ENCODE measurements around the gene KRTAP5-10.

The KRTAP5-10 gene

DNA sequence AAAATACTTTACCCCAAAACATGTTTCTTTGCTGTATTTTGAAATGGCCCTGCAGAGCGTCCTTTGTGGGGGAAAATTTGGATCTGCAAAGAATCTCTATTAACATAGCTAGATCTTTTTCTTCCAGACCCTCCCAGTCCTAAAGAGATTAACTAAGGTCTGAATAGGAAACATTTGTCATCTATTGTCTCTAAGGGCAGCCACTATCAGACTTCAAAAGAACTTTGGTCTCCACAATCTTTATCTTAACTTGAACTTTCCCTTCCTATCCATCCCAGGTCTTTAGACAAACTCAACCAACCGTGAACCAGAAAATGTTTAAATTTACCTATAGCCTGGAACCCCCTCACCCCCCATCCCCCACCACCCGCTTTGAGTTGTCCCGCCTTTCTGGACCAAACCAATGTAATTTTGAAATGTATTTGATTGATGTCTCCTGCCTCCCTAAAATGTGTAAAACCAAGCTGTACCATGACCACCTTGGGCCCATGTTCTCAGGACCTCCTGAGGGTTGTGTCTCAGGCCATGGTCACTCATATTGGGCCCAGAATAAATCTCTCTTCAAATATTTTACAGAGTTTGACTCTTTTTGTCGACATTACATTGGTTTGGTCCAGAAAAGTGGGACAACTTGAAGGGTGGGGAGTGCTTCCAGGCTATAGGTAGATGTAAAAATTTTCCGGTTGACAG is 20.7 kb upstream of the KRTAP5-10 start:
- Histone ChIP-seq H3K27ac (ENCODE audit: low read depth, low read length) (no peak overlapping the region), H2BK5ac (ENCODE audit: low read depth, low read length, poor library complexity) (no peak overlapping the region), H2BK12ac (ENCODE audit: low read length) (no peak overlapping the region), H3K27me3 (ENCODE audit: insufficient read depth, low read length) (no peaks in the 10 kb centered on the region), H3K9me3 (ENCODE audit: insufficient read depth, low read depth, low read length) (peaks cover 4% of the 10 kb centered on the region), H3K36me3 (ENCODE audit: control insufficient read depth in 1 of 2, insufficient read depth in 2 of 2, low read length in 2 of 2) (no peaks in the 10 kb centered on the region), H3K14ac (ENCODE audit: low read length) (no peak overlapping the region), H3K4me3 (ENCODE audit: low read depth, low read length) (no peak overlapping the region), H3K4me2 (ENCODE audit: low read length) (no peak overlapping the region), H3K4ac (ENCODE audit: low read depth, low read length) (no peak overlapping the region), H3K9ac (ENCODE audit: low read length) (no peak overlapping the region), H4K91ac (ENCODE audit: low read depth, low read length) (no peak overlapping the region), H4K12ac (ENCODE audit: low read depth, low read length) (no peak overlapping the region), H3K79me2 (ENCODE audit: control insufficient read depth, insufficient read depth, low read length, poor library complexity) (no peaks in the 10 kb centered on the region), H3K18ac (ENCODE audit: low read length) (no peak overlapping the region), H3K4me1 (ENCODE audit: control insufficient read depth in 1 of 2, insufficient read depth in 2 of 2, low read length in 2 of 2) (no peaks in the 10 kb centered on the region), H2AK5ac (ENCODE audit: low read length) (no peak overlapping the region), H4K8ac (ENCODE audit: low read depth, low read length) (no peak overlapping the region), H2BK120ac (ENCODE audit: insufficient read depth, low read length, poor library complexity) (no peak overlapping the region), H2AFZ (ENCODE audit: insufficient read depth, low read length, poor library complexity) (no peak overlapping the region), H3K23ac (ENCODE audit: low read length) (no peak overlapping the region), H3K79me1 (ENCODE audit: low read length) (no peaks in the 10 kb centered on the region)
- no peak for DNase-seq
- no CpG with 5 or more reads among the region's 6 CpGs for WGBS (ENCODE audit: extremely low coverage, insufficient coverage, insufficient read length)

DNA sequence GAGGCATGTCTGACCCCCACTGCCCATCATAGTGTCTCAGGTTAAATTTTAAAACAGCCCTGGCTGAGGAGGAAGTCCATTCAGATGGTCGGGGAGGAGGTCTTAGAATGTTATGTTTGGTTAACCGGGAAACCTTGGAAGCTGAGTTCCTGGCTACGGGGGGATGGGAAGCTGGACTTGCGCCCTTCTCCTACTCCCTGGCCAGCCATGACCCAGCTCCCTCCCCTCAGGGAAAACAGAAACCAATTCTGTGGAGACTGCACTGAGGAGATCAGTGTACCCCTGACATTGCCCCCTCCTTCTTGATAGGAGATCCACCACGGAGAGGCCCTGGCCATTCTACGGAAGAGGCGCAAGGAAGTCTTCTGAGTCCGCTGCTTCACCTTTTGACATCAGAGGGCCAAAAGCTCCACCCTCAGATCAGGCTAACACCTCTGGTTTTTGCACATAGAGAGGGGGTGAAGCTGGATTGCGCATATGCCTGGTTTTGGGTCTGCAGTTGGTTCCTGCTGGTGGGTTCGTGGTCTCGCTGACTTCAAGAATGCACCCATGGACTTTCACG is 19.9 kb upstream of the KRTAP5-10 start:
- peak overlapping the region; percentile 16 for H3K4me3 ChIP-seq (ENCODE audit: low read depth, low read length)
- no peak overlapping the region for H3K14ac ChIP-seq (ENCODE audit: low read length)
- H2BK5ac ChIP-seq (ENCODE audit: low read depth, low read length, poor library complexity), result no peak overlapping the region
- H3K4me1 ChIP-seq (ENCODE audit: control insufficient read depth in 1 of 2, insufficient read depth in 2 of 2, low read length in 2 of 2), result no peaks in the 10 kb centered on the region
- H3K79me1 ChIP-seq (ENCODE audit: low read length), result no peaks in the 10 kb centered on the region
- no peak overlapping the region for H3K4me2 ChIP-seq (ENCODE audit: low read length)
- peaks cover 4% of the 10 kb centered on the region for H3K9me3 ChIP-seq (ENCODE audit: insufficient read depth, low read depth, low read length)
- WGBS (ENCODE audit: extremely low coverage, insufficient coverage, insufficient read length), result no CpG with 5 or more reads among the region's 12 CpGs
- no peak overlapping the region for H3K27ac ChIP-seq (ENCODE audit: low read depth, low read length)
- no peaks in the 10 kb centered on the region for H3K36me3 ChIP-seq (ENCODE audit: control insufficient read depth in 1 of 2, insufficient read depth in 2 of 2, low read length in 2 of 2)
- H4K91ac ChIP-seq (ENCODE audit: low read depth, low read length), result no peak overlapping the region
- no peak overlapping the region for H3K18ac ChIP-seq (ENCODE audit: low read length)
- no peak overlapping the region for H3K4ac ChIP-seq (ENCODE audit: low read depth, low read length)
- H3K79me2 ChIP-seq (ENCODE audit: control insufficient read depth, insufficient read depth, low read length, poor library complexity), result no peaks in the 10 kb centered on the region
- H3K9ac ChIP-seq (ENCODE audit: low read length), result no peak overlapping the region
- H2BK12ac ChIP-seq (ENCODE audit: low read length), result no peak overlapping the region
- no peak overlapping the region for H4K8ac ChIP-seq (ENCODE audit: low read depth, low read length)
- no peak overlapping the region for H2AFZ ChIP-seq (ENCODE audit: insufficient read depth, low read length, poor library complexity)
- H3K27me3 ChIP-seq (ENCODE audit: insufficient read depth, low read length), result no peaks in the 10 kb centered on the region
- H2AK5ac ChIP-seq (ENCODE audit: low read length), result no peak overlapping the region
- no peak for DNase-seq
- H3K23ac ChIP-seq (ENCODE audit: low read length), result no peak overlapping the region
- no peak overlapping the region for H2BK120ac ChIP-seq (ENCODE audit: insufficient read depth, low read length, poor library complexity)
- no peak overlapping the region for H4K12ac ChIP-seq (ENCODE audit: low read depth, low read length)

GRCh38 chr11:71548120-71548519 is 17.2 kb upstream of the KRTAP5-10 start, which contains the start of gene KRTAP5-9:
KRTAP5-9 (plus strand) TSS chr11:71548420; CDS start chr11:71548658, 238 bp downstream.
- H2BK5ac ChIP-seq (ENCODE audit: low read depth, low read length, poor library complexity), result no peak within 1 kb of the TSS
- no peak within 1 kb of the TSS for H4K91ac ChIP-seq (ENCODE audit: low read depth, low read length)
- no peak within 1 kb of the TSS for H4K8ac ChIP-seq (ENCODE audit: low read depth, low read length)
- no peak within 1 kb of the TSS for H3K27ac ChIP-seq (ENCODE audit: low read depth, low read length)
- no peak within 1 kb of the TSS for H2AFZ ChIP-seq (ENCODE audit: insufficient read depth, low read length, poor library complexity)
- DNase-seq, result no peak
- H4K12ac ChIP-seq (ENCODE audit: low read depth, low read length), result no peak within 1 kb of the TSS
- H3K4me3 ChIP-seq (ENCODE audit: low read depth, low read length), result peak within 1 kb of the TSS; percentile 30
- H3K4ac ChIP-seq (ENCODE audit: low read depth, low read length), result no peak within 1 kb of the TSS
- no peaks in the 10 kb centered on the region for H3K36me3 ChIP-seq (ENCODE audit: control insufficient read depth in 1 of 2, insufficient read depth in 2 of 2, low read length in 2 of 2)
- WGBS (ENCODE audit: extremely low coverage, insufficient coverage, insufficient read length), result no CpG with 5 or more reads among the region's 5 CpGs
- no peaks in the 10 kb centered on the region for H3K4me1 ChIP-seq (ENCODE audit: control insufficient read depth in 1 of 2, insufficient read depth in 2 of 2, low read length in 2 of 2)
- H3K79me1 ChIP-seq (ENCODE audit: low read length), result no peaks in the 10 kb centered on the region
- peak within 1 kb of the TSS; percentile 59 for H3K9ac ChIP-seq (ENCODE audit: low read length)
- no peak within 1 kb of the TSS for H2AK5ac ChIP-seq (ENCODE audit: low read length)
- H3K23ac ChIP-seq (ENCODE audit: low read length), result no peak within 1 kb of the TSS
- no peaks in the 10 kb centered on the region for H3K27me3 ChIP-seq (ENCODE audit: insufficient read depth, low read length)
- H3K79me2 ChIP-seq (ENCODE audit: control insufficient read depth, insufficient read depth, low read length, poor library complexity), result no peaks in the 10 kb centered on the region
- H3K14ac ChIP-seq (ENCODE audit: low read length), result no peak within 1 kb of the TSS
- peaks cover 4% of the 10 kb centered on the region for H3K9me3 ChIP-seq (ENCODE audit: insufficient read depth, low read depth, low read length)
- H3K4me2 ChIP-seq (ENCODE audit: low read length), result no peak within 1 kb of the TSS
- H2BK12ac ChIP-seq (ENCODE audit: low read length), result no peak within 1 kb of the TSS
- no peak within 1 kb of the TSS for H2BK120ac ChIP-seq (ENCODE audit: insufficient read depth, low read length, poor library complexity)
- H3K18ac ChIP-seq (ENCODE audit: low read length), result no peak within 1 kb of the TSS

DNA sequence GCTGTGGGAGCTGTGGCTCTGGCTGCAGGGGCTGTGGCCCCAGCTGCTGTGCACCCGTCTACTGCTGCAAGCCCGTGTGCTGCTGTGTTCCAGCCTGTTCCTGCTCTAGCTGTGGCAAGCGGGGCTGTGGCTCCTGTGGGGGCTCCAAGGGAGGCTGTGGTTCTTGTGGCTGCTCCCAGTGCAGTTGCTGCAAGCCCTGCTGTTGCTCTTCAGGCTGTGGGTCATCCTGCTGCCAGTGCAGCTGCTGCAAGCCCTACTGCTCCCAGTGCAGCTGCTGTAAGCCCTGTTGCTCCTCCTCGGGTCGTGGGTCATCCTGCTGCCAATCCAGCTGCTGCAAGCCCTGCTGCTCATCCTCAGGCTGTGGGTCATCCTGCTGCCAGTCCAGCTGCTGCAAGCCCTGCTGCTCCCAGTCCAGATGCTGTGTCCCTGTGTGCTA is 16.6 kb upstream of the KRTAP5-10 start:
- DNase-seq, result no peak
- Histone ChIP-seq H4K91ac (ENCODE audit: low read depth, low read length) (no peak overlapping the region), H3K79me2 (ENCODE audit: control insufficient read depth, insufficient read depth, low read length, poor library complexity) (no peaks in the 10 kb centered on the region), H2AK5ac (ENCODE audit: low read length) (no peak overlapping the region), H3K79me1 (ENCODE audit: low read length) (no peaks in the 10 kb centered on the region), H3K27ac (ENCODE audit: low read depth, low read length) (no peak overlapping the region), H3K9ac (ENCODE audit: low read length) (no peak overlapping the region), H3K4me1 (ENCODE audit: control insufficient read depth in 1 of 2, insufficient read depth in 2 of 2, low read length in 2 of 2) (no peaks in the 10 kb centered on the region), H3K18ac (ENCODE audit: low read length) (no peak overlapping the region), H3K27me3 (ENCODE audit: insufficient read depth, low read length) (no peaks in the 10 kb centered on the region), H3K4ac (ENCODE audit: low read depth, low read length) (no peak overlapping the region), H3K14ac (ENCODE audit: low read length) (no peak overlapping the region), H2AFZ (ENCODE audit: insufficient read depth, low read length, poor library complexity) (no peak overlapping the region), H2BK120ac (ENCODE audit: insufficient read depth, low read length, poor library complexity) (no peak overlapping the region), H2BK12ac (ENCODE audit: low read length) (no peak overlapping the region), H3K23ac (ENCODE audit: low read length) (no peak overlapping the region), H3K4me3 (ENCODE audit: low read depth, low read length) (no peak overlapping the region), H3K9me3 (ENCODE audit: insufficient read depth, low read depth, low read length) (peaks cover 4% of the 10 kb centered on the region), H3K36me3 (ENCODE audit: control insufficient read depth in 1 of 2, insufficient read depth in 2 of 2, low read length in 2 of 2) (no peaks in the 10 kb centered on the region), H4K12ac (ENCODE audit: low read depth, low read length) (no peak overlapping the region), H3K4me2 (ENCODE audit: low read length) (no peak overlapping the region), H2BK5ac (ENCODE audit: low read depth, low read length, poor library complexity) (no peak overlapping the region), H4K8ac (ENCODE audit: low read depth, low read length) (no peak overlapping the region)
- no CpG with 5 or more reads among the region's 5 CpGs for WGBS (ENCODE audit: extremely low coverage, insufficient coverage, insufficient read length)

Data from trophoblast cell (in vitro differentiated cells and primary cell).